Inflammatory macrophage treated with lipopolysaccharide for 1 hour (primary cell): ENCODE data around the gene SUDS3.
"Not testable (repeated sequence)": the region's sequence is repeated elsewhere in the genome, so short reads cannot be mapped to it uniquely, and the experiment has no call there.

Source experiments
- DNase-seq, 2 donors: peaks; one replicate each; pipeline ENCODE4 v3.0.0-alpha.2; 2020 to 2022

Gene SUDS3

GRCh38 chr12:118376089-118377020 is at the start of gene SUDS3:
Gene SUDS3 (plus strand): TSS chr12:118376555. CDS start chr12:118376692, 137 bp downstream.
- peak; percentile 62 to 97 for DNase-seq

GRCh38 chr12:118326991-118327390 is 49.4 kb upstream of the SUDS3 start:
- no peak for DNase-seq

- no peak for DNase-seq
Measured at GRCh38 chr12:118327391-118327790, 49.0 kb upstream of the SUDS3 start.

GRCh38 chr12:118328486-118329330 is 47.6 kb upstream of the SUDS3 start:
- no peak for DNase-seq

GRCh38 chr12:118330421-118331018 is 45.8 kb upstream of the SUDS3 start:
- peak; percentile 72 to 77 for DNase-seq

GRCh38 chr12:118332511-118332910 is 43.8 kb upstream of the SUDS3 start:
- DNase-seq, result peak; percentile 85 to 86

- DNase-seq, result no peak
Measured at GRCh38 chr12:118334241-118334640, 42.1 kb upstream of the SUDS3 start.

GRCh38 chr12:118334939-118335567 is 41.3 kb upstream of the SUDS3 start:
- peak; percentile 14 to 16 for DNase-seq

- no peak for DNase-seq
Measured at GRCh38 chr12:118336123-118336522, 40.2 kb upstream of the SUDS3 start.

- DNase-seq, result no peak
Measured at GRCh38 chr12:118337194-118337838, 39.0 kb upstream of the SUDS3 start.

GRCh38 chr12:118342090-118342489 is 34.3 kb upstream of the SUDS3 start:
- DNase-seq, result peak; percentile 25 to 55

- no peak for DNase-seq
Measured at GRCh38 chr12:118344829-118345228, 31.5 kb upstream of the SUDS3 start.

- no peak for DNase-seq
Measured at GRCh38 chr12:118345355-118345754, 31.0 kb upstream of the SUDS3 start.

- no peak for DNase-seq
Measured at GRCh38 chr12:118346895-118347294, 29.5 kb upstream of the SUDS3 start.

- DNase-seq, result no peak
Measured at GRCh38 chr12:118347916-118348315, 28.4 kb upstream of the SUDS3 start.

- DNase-seq, result no peak
Measured at GRCh38 chr12:118350908-118351559, 25.3 kb upstream of the SUDS3 start.

- no peak for DNase-seq
Measured at GRCh38 chr12:118353721-118354120, 22.6 kb upstream of the SUDS3 start.

GRCh38 chr12:118354503-118354902 is 21.9 kb upstream of the SUDS3 start:
- not testable (repeated sequence) for DNase-seq

- no peak for DNase-seq
Measured at GRCh38 chr12:118354903-118355302, 21.5 kb upstream of the SUDS3 start.

- no peak for DNase-seq
Measured at GRCh38 chr12:118355843-118356242, 20.5 kb upstream of the SUDS3 start.

GRCh38 chr12:118356809-118357256 is 19.5 kb upstream of the SUDS3 start:
- DNase-seq, result peak; percentile 70 to 87
